ENCODE results near the gene WNK2. TPM values are rescaled to one million over a fixed set of nuclear protein-coding genes. Genes with fewer than 3 reads are reported as not detected.
A peak's percentile ranks its signal among the peaks of the same experiment; 100 is the strongest.

Gene WNK2
- polyA plus RNA-seq (2011; rRNA removed): 2.1 and 2.6 TPM in 2 replicates
- polyA plus RNA-seq (2012; cell fraction: cytosol; rRNA removed): 6.6 and 7.5 TPM in 2 replicates
- polyA plus RNA-seq (2012; cell fraction: nucleus; rRNA removed): 24.3 and 32.3 TPM in 2 replicates
- 6.7 to 7.1 TPM (median 7.1 TPM) in 3 replicates for polyA plus RNA-seq (2017; fragmentation: RNase III; extraction: RNeasy Plus Mini Kit Qiagen cat#74134 plus additional on column Dnase treatment)
- polyA minus RNA-seq (2011; rRNA and poly(A)+ RNA removed): 3.1 and 3.5 TPM in 2 replicates

GRCh38 chr9:93183663-93184431, at the start of gene WNK2:
Gene WNK2 (plus strand): TSS chr9:93184139. CDS start chr9:93184930, 791 bp downstream.
- DNase-seq (ENCODE audit: low read depth in 1 of 2, low spot score in 1 of 2) (peak; percentile 24 to 76), ATAC-seq (peak; percentile 76 to 88), FAIRE-seq (no peak)
- H3K4me1 ChIP-seq: 0 out of 3 replicates have a peak, but pooled peaks cover 3% of the 10 kb centered on the region
- H3K27ac ChIP-seq: peak within 1 kb of the TSS; percentile 79 to 97
- CTCF ChIA-PET: interaction anchor here (0.9 to 1.7 kb wide), 3 partner anchors 10 to 121 kb away, joined by 3 to 5 read pairs (median 3); no protein-coding TSS in a partner anchor
- peak within 1 kb of the TSS; percentile 98 for H3K4me2 ChIP-seq
- 0% methylated on average over 10 of the region's 82 CpGs for WGBS (ENCODE audit: missing lambda C conversion rate)
- H3K9me3 ChIP-seq: no peaks in the 10 kb centered on the region
- TF ChIP-seq JUN (IDR thresholded peaks at IDR 0.05): peak in 1 of 2 experiments; percentile 51; a peak in 1 of 5 replicates
- TF ChIP-seq POLR2A (IDR thresholded peaks at IDR 0.05; ENCODE audit: low read length): peak; percentile 77
- TF ChIP-seq, protein P1, sequence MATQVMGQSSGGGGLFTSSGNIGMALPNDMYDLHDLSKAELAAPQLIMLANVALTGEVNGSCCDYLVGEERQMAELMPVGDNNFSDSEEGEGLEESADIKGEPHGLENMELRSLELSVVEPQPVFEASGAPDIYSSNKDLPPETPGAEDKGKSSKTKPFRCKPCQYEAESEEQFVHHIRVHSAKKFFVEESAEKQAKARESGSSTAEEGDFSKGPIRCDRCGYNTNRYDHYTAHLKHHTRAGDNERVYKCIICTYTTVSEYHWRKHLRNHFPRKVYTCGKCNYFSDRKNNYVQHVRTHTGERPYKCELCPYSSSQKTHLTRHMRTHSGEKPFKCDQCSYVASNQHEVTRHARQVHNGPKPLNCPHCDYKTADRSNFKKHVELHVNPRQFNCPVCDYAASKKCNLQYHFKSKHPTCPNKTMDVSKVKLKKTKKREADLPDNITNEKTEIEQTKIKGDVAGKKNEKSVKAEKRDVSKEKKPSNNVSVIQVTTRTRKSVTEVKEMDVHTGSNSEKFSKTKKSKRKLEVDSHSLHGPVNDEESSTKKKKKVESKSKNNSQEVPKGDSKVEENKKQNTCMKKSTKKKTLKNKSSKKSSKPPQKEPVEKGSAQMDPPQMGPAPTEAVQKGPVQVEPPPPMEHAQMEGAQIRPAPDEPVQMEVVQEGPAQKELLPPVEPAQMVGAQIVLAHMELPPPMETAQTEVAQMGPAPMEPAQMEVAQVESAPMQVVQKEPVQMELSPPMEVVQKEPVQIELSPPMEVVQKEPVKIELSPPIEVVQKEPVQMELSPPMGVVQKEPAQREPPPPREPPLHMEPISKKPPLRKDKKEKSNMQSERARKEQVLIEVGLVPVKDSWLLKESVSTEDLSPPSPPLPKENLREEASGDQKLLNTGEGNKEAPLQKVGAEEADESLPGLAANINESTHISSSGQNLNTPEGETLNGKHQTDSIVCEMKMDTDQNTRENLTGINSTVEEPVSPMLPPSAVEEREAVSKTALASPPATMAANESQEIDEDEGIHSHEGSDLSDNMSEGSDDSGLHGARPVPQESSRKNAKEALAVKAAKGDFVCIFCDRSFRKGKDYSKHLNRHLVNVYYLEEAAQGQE (IDR thresholded peaks at IDR 0.05): no peak
- peak; percentile 57 for TF ChIP-seq MAX (IDR thresholded peaks at IDR 0.05)
- no peak for TF ChIP-seq ZNF302 (CRISPR knock-in tag; IDR thresholded peaks at IDR 0.05)
- peak within 1 kb of the TSS; percentile 82 for H3K4me3 ChIP-seq
- POLR2A ChIA-PET: no interaction called here

GRCh38 chr9:93134740-93135444, 49.0 kb upstream of the WNK2 start:
- Histone ChIP-seq H3K4me2 (peak overlapping the region; percentile 99), H3K9me3 (no peaks in the 10 kb centered on the region), H3K4me1 (peaks cover 43% of the 10 kb centered on the region), H3K4me3 (peak overlapping the region; percentile 89), H3K27ac (peak overlapping the region; percentile 91 to 96)
- no peak for DNase-seq (ENCODE audit: low read depth in 1 of 2, low spot score in 1 of 2)
- POLR2A ChIA-PET: interaction anchor here (0.6 to 1.9 kb wide), 9 partner anchors 9 to 317 kb away, joined by 3 to 35 read pairs (median 3); no protein-coding TSS in a partner anchor
- CTCF ChIA-PET: interaction anchor here (0.7 to 5.4 kb wide), 5 partner anchors 9 to 27 kb away, joined by 3 to 42 read pairs (median 3); no protein-coding TSS in a partner anchor
- 77% methylated on average over 14 of the region's 14 CpGs for WGBS (ENCODE audit: missing lambda C conversion rate)
- no peak; a peak in 1 of 6 replicates for ATAC-seq
- no peak for FAIRE-seq
- TF ChIP-seq BCL3 (IDR thresholded peaks at IDR 0.05) (no peak), MAZ (IDR thresholded peaks at IDR 0.05; ENCODE audit: borderline replicate concordance, low read depth, low read length) (no peak), ZC3H11A (IDR thresholded peaks at IDR 0.05) (no peak), HOXB5 (CRISPR knock-in tag; IDR thresholded peaks at IDR 0.05) (no peak), ESRRA (IDR thresholded peaks at IDR 0.05; ENCODE audit: borderline replicate concordance, low read length) (no peak), RARB (CRISPR knock-in tag; IDR thresholded peaks at IDR 0.05) (no peak), EP300 (IDR thresholded peaks at IDR 0.05) (no peak), SREBF2 (IDR thresholded peaks at IDR 0.05) (no peak), POLR2AphosphoS2 (conservative IDR thresholded peaks at IDR 0.05; ENCODE audit: low read length) (no peak), CBX8 (IDR thresholded peaks at IDR 0.05) (no peak), RFX5 (IDR thresholded peaks at IDR 0.05) (no peak), PHF8 (IDR thresholded peaks at IDR 0.05; ENCODE audit: borderline replicate concordance, low read depth) (no peak), FOSL2 (IDR thresholded peaks at IDR 0.05) (no peak), FOSL2 (CRISPR knock-in tag; IDR thresholded peaks at IDR 0.05) (no peak), HDAC2 (IDR thresholded peaks at IDR 0.05) (no peak), ZNF302 (CRISPR knock-in tag; IDR thresholded peaks at IDR 0.05) (no peak), HOXB13 (CRISPR knock-in tag; IDR thresholded peaks at IDR 0.05; ENCODE audit: low read depth) (no peak)
- TF ChIP-seq, protein P2, sequence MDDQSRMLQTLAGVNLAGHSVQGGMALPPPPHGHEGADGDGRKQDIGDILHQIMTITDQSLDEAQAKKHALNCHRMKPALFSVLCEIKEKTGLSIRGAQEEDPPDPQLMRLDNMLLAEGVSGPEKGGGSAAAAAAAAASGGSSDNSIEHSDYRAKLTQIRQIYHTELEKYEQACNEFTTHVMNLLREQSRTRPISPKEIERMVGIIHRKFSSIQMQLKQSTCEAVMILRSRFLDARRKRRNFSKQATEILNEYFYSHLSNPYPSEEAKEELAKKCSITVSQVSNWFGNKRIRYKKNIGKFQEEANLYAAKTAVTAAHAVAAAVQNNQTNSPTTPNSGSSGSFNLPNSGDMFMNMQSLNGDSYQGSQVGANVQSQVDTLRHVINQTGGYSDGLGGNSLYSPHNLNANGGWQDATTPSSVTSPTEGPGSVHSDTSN (IDR thresholded peaks at IDR 0.05): no peak
- TF ChIP-seq, protein P3, sequence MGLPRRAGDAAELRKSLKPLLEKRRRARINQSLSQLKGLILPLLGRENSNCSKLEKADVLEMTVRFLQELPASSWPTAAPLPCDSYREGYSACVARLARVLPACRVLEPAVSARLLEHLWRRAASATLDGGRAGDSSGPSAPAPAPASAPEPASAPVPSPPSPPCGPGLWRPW (IDR thresholded peaks at IDR 0.05): no peak
